Hematopoietic multipotent progenitor cell treated with erythropoietin and hydrocortisone succinate and interleukin-3 and kit ligand, for 4 days (in vitro differentiated cells): ENCODE results near the gene BCL2.
A peak's percentile ranks its signal among the peaks of the same experiment; 100 is the strongest.

Source experiments
- DNase-seq: peaks from one replicate; pipeline ENCODE4 v3.0.0-alpha.2; 2015

BCL2 gene

DNA sequence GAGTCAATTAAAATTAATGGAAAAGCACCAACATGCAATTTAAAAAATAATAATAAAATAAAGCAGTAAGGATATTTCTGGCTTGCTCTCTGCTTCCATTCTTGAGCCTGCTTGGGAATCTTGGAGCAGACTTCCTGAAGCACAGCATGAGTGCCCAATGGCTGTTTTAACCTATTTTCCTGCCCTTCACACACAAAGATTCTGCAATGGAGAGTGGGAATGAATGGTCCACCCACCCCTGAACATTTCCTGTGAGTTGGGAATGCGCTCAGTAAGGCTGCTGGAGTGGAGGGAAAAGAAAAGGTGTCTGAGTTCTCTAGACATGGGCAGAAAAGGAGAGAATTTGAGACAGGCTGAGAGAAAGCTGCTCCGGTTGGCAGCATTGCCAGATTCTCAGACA, 140.6 kb downstream of the BCL2 start:
- no peak for DNase-seq

- peak; percentile 69 for DNase-seq
Observed at GRCh38 chr18:63177919-63178821, 141.4 kb downstream of the BCL2 start.

DNA sequence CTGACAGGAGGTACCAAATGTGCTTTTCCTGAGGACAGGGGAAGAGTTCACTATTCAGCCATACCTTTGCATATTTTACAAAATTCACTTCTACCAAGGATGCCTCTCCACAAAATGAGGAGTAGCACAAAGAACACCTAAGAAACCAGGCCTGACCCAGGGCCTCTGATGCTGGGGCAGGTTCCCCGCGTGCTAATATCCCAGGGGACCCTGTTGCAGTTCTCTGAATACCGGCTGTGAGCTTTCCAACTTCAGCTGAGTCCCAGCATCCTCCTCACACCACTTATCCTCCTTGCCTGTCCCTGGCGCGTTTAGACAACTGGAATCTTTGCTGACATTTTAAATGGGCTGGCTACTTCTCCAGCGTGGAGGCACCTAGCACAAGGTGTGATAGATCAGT, 142.3 kb downstream of the BCL2 start:
- DNase-seq, result no peak

GRCh38 chr18:63175264-63175663, 144.3 kb downstream of the BCL2 start:
- DNase-seq, result no peak

- DNase-seq, result no peak
Observed at GRCh38 chr18:63173983-63174382, 145.6 kb downstream of the BCL2 start.

GRCh38 chr18:63169853-63170252, 149.7 kb downstream of the BCL2 start:
- no peak for DNase-seq

DNA sequence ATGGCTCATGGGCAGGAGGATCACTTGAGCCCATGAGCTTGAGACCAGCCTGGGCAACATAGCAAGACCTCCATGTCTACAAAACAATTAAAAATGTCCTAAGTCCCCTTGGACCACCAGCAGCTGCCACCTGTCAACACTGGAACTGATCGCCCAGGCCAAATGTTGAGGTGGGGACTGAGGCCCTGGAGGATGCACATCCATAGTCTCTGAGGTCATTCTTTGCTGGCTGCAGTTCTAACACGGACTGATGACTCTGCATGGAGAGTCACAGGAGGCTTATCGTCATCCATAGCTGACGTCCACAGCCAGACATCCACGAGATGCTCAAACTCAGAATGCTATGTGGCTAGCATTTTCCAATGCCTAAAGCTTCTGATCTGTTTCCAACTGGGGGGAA, 151.3 kb downstream of the BCL2 start:
- no peak for DNase-seq

GRCh38 chr18:63166142-63166541, 153.4 kb downstream of the BCL2 start:
- no peak for DNase-seq

DNA sequence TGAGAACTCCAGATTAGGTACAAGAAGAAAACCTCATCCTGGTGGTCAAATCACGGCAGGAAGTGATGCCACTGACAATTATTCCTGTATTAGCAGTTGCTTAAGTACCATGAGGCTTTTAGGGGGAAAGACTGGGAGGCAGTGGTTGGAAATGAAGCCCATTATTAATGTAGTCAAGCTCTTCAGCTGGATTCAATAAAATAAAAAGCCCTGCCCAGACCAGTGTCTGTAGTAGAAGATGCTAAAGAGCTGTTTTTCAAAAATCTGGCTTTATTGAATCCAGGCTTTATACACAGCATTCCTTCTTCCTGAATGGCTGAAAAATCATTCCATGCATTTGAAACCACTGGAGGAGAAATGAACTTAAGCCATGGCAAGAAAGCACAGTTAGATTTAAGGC, 155.2 kb downstream of the BCL2 start:
- DNase-seq, result no peak

GRCh38 chr18:63162271-63163014, 157.1 kb downstream of the BCL2 start:
- no peak for DNase-seq

DNA sequence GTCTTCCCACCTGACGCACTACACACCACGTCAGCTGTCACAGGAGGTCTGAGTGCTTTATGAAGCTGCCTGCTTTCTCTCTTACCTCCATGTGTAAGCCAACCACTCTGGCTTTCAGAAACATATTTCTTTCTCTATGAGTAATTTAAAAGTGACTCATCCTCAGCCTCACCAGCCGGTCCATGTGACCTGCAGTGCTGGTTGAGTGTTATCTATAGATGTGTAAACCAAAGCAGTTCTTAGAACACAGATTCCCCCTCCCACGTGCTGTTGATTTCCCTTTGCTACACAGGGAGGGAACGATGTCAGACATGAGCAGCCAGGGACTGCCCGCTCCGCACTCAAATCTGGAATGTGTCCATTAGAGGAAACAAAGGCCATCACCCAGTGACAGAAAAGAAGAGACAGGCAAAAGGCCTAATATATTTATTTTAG, 157.8 kb downstream of the BCL2 start:
- DNase-seq, result peak; percentile 83

DNA sequence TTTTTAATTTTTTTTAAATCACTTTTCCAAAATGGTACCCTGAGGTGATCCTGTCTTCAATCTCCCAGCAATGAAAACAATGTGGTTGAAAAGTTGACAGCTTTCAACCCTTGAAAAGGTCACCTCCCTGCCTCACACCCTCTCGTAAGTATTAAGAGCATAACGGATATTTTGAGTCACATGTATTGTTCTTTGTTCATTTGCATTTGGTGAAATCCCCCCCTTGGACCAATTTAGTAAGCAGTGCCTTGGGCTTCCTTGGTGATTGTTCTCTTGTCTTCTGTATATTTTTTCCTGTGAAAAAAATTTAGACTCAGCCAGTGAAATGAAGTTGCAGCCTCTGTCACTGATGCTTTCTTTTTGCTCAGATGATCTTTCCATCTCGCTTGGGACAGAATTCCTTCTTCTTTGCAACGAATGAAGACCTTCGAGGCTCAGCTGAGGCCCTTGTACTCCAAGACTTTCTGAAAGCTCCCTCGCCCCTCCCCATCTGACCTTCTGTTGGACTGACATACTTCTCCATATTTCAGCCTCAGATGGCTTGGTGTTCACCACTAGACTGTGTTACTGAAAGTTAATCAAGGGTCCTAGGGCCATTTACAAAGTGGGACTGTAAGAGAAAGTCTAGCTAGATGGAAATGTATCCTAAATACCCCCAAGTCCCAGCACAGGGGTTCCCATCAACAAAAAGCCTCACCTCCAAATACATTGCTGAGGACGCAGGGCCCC, 158.4 kb downstream of the BCL2 start:
- no peak for DNase-seq

DNA sequence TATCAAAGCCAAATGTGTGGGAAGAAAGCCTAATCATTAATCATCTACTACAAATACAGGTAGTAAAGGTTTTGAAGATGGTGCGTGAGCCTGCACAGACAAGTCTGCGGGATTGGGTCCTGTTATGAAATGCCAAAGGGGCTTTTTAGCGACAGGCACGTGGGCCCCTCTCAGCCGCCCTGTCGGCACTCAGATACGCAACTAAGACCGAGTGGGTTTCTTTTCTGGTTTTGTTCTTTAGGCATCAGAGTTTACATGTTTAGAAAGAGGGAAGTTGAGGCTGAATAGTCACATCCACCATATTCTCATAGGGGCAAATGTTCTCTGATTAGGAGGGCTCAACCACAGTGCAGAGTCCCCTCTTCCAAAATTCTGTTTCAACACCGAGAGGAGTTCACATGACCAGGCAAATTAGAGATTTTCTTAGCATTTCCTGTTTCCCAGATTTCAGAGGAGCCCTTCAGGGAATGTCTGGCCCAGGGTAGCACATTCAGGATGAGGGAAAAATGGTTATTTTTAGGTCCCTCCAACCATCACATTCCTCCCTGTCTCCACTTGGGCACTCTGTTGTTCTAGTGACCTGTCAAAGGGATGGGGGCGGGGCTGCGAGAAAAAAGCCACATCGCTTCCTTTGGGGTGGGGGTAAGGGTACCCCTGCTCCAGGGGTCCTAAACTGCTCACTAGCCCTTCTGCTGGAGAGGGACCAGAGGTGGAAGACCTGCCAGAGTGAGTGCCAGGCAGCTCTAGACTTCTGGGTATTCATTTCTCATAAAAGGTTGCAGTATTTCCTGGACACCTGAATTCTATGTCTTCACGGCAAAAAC, 159.2 kb downstream of the BCL2 start:
- no peak for DNase-seq

- DNase-seq, result no peak
Observed at GRCh38 chr18:63159590-63159989, 160.0 kb downstream of the BCL2 start.

DNA sequence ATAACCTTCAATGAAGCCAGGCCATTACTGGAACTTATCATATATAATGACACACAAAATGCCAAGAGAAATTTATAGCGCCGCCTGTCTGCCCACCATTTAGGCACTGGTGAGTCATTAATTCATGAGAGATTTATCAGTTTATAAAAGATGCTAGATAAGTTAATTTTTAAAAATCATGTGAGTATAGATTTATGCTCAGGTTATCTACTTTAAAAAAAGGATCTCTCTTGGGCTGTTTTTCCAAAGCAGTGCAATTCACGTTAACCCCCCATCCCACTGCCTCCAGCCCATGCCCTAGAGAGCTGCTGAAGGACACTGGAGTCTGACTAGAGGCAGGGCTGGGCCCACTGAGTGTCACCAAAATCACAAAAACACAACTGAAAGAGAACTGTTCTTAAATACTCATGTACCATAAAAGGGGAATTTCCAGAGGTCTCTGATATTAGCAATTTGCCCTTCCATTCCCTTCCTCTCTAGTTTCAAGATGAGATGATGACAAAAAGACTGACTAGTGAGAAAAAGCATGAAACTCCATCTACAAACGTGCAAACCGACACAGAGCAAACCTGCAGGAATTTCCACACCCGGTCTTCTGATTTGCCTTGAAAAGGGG, 160.8 kb downstream of the BCL2 start:
- no peak for DNase-seq

GRCh38 chr18:63158012-63158631, 161.4 kb downstream of the BCL2 start:
- DNase-seq, result no peak

- DNase-seq, result no peak
Observed at GRCh38 chr18:63157293-63158011, 162.1 kb downstream of the BCL2 start.

DNA sequence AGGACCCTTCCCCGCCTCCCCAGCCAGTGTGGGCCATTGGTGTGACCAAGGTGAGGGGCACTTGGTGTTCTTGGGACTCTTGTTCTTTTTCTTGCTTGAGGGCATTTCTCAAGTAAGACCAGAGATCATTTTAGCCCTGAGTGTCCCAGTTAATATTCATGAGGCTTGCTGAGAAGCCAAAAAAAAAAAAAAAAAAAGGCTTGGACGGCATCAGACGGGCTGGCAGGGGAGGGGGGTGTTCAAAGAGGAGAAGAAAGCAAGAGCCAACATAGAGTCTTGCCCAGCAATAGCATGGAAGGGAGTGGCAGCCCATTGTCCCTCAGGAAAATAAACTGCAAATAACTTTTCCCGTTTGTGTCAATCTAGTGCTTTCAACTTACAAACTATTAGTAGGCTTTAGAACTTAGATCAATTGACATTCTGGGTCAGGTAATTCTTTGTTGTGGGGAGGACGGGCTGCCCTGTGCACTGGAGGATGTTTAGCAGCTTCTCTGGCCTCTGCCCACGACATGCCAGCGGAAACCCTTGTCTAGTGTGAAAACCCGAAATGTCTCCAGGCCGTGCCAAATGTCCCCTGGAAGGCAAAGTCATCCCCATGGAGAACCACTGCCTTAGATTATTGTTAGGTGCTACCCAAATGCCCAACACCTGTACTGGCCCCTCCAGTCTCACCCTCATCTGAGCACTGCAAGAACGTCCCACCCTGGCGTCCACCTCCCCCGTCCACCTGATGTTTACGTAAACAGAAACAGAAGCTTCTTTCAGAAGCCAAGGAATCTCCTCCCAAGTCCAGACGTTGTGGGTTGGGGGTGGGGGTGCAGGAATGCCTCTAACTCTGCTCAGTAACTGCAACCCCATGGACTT, 163.4 kb downstream of the BCL2 start:
- no peak for DNase-seq

- DNase-seq, result peak; percentile 84
Observed at GRCh38 chr18:63155169-63155852, 164.3 kb downstream of the BCL2 start.
